ENCODE measurements around the gene NRXN2.
"Not testable (repeated sequence)": the region's sequence is repeated elsewhere in the genome, so short reads cannot be mapped to it uniquely, and the experiment has no call there.

Gene NRXN2

DNA sequence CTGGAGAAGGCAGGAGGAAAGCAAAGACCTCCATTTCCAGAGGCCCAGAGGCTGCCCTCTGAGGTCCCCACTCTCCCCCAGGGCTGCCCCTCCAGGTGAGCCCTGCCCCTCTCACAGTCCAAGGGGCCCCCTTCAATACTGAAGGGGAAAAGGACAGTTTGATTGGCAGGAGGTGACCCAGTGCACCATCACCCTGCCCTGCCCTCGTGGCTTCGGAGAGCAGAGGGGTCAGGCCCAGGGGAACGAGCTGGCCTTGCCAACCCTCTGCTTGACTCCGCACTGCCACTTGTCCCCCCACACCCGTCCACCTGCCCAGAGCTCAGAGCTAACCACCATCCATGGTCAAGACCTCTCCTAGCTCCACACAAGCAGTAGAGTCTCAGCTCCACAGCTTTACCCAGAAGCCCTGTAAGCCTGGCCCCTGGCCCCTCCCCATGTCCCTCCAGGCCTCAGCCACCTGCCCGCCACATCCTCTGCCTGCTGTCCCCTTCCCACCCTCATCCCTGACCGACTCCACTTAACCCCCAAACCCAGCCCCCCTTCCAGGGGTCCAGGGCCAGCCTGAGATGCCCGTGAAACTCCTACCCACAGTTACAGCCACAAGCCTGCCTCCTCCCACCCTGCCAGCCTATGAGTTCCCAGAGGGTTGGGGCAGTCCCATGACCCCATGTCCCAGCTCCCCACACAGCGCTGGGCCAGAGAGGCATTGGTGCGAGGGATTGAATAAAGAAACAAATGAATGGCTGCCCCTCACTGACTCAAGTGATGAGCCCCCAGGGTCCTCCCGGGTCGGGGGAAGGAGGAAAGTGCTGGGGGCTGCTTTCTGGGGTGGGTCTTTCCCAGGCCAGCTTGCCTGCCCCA lies 121.2 kb downstream of the NRXN2 start:
- DNase-seq = no peak

DNA sequence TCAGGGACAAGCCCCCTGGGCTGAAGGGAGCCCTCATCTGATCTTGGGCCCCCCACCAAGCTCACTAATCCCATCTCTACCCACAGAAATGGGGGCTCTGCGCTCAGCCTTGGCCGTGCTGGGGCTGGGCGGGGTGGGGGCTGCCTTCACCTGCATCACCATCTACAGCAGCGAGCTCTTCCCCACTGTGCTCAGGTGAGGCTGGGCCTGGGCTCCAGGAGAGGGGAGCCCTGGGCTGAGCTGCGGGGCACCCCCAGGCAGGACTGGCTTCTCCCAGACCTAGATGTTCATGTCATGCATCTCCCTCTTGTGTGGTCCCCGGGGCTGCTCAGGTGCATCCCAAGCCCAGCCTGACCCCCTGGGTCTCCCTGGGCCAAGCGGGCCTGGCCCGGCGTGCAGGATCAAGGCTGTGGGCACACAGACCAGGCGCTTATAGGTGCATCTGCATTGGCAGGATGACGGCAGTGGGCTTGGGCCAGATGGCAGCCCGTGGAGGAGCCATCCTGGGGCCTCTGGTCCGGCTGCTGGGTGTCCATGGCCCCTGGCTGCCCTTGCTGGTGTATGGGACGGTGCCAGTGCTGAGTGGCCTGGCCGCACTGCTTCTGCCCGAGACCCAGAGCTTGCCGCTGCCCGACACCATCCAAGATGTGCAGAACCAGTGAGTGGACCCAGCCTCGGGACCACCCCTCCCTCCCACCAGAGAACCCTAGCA lies 122.6 kb downstream of the NRXN2 start:
- DNase-seq = no peak

GRCh38 chr11:64599698-64600211 lies 123.2 kb downstream of the NRXN2 start:
- DNase-seq = no peak

GRCh38 chr11:64598797-64599697 lies 124.0 kb downstream of the NRXN2 start:
- DNase-seq = no peak

GRCh38 chr11:64598106-64598796 lies 124.7 kb downstream of the NRXN2 start:
- DNase-seq = no peak

GRCh38 chr11:64597671-64598101 lies 125.3 kb downstream of the NRXN2 start:
- DNase-seq = no peak

DNA sequence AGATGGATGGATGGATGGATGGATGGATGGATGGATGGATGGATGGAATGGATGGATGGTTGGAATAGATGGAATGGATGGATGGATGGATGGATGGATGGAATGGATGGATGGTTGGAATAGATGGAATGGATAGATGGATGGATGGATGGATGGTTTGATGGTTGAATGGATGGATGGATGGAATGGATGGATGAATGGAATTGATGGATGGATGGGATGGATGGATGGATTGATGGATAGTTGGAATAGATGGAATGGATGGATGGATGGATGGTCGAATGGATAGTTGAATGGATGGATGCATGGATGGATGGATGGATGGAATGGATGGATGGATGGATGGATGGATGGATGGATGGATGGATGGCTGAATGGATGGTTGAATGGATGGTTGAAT lies 127.1 kb downstream of the NRXN2 start:
- DNase-seq = not testable (repeated sequence)

DNA sequence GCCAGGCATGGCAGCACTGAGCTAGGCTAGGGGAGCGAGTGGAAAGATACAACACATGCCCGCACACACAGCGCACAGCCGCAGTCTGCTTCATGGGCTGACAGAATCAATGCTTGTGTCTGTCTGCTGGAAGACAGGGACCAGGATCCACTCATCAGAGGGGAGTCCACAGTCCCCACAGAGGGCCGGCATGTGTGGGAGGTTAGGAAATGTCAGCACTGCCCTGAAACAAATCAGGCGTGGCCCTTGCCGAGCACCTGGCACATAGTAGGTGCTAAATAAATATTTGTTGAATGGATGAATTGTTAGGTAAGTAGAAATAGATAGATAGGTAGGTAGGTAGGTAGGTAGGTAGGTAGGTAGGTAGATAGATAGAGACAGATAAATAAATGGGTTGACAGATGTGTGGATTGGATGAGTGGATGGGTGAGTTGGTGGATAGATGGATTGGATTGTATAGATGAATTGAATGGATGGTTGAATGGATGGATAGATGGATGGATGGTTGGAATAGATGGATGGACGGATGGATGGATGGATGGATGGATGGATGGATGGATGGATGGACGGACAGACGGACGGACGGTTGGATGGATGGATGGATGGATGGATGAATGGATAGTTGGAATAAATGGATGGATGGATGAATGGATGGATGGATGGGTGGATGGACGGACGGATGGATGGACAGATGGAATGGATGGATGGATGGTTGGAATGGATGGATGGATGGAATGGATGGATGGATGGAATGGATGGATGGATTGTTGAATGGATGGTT lies 128.6 kb downstream of the NRXN2 start:
- no peak for DNase-seq

DNA sequence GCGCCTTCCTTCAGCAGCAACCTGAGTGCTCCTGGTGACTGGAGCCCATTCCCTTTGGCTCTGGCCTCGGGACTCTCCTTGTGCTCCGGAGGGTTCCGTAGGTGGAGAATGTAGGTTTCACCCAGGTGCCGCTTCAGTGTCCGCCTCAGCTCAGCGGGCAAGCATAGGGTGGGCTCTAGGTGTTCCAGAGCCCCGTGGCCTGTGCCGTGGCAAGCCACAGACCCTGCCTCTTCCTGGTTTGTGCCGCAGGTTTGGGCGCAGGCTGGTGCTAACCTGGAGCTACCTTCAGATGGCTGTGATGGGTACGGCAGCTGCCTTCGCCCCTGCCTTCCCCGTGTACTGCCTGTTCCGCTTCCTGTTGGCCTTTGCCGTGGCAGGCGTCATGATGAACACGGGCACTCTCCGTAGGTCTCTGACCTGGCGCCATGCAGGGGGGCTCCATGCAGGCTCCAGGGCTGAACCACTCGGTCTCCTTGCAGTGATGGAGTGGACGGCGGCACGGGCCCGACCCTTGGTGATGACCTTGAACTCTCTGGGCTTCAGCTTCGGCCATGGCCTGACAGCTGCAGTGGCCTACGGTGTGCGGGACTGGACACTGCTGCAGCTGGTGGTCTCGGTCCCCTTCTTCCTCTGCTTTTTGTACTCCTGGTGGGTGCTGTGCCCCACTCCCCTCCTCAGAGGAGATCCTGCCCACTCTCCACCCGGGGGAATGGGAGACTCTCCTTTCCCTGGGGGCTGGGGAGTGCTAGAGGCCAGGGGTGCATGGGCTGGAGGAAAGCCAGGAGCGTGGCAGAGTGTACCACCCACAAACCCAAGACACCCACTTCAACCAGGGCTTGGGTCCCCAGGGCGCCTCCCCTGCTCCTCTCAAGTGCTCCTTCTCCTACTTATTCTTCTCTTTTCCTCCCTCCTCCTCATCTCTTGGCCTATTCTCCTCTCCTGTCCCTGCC lies 129.6 kb downstream of the NRXN2 start:
- no peak for DNase-seq

GRCh38 chr11:64592656-64593055 lies 130.3 kb downstream of the NRXN2 start:
- no peak for DNase-seq

DNA sequence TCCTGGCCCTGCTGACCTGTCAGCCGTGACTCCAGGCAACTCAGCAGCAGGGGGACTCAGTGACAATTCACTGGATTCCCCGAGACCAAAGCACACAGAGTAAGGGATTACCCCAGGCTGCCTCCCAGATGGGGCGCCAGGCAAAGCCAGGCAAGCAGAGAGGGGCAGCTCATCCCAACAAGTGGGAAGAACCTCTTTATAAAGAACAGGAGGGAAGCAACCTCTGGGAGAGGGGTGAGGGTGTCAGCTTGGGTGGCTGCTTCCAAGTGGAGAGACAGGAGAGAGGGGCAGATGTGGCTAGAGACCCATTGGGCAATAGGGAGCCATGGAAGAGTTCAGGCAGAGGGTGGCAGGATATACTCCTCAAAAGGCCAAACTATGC lies 130.8 kb downstream of the NRXN2 start:
- no peak for DNase-seq

- no peak for DNase-seq
Observed at GRCh38 chr11:64591257-64592233, 131.5 kb downstream of the NRXN2 start.

DNA sequence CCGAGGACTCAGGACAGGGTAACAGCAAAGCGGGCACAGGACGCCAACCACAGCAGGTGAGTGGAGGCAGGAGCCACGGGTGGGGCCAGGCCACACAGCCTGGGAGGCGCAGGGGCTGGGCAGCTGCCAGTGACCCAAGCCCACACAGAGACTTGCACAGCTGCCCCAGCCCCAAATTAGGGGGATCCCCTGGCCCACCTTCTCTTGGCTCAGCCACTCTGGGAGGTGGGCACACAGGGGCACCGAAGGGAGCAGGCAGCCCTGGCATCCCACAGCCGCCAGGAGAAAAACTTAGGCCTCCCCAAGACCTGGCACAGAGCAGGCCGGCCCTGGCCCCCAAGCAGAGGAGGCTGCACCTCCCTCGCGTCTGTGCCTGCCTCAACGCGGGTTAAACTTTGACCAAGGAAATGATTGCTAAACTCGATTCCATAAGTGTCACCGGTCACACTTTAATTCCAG lies 132.2 kb downstream of the NRXN2 start, which contains the start of gene SLC22A12:
Gene SLC22A12, plus strand, starts transcription at position 458 of the 459 bp plus-strand sequence. CDS start 337 bp downstream, outside the sequence.
- DNase-seq = no peak

- DNase-seq = no peak
Observed at GRCh38 chr11:64588701-64589100, 134.3 kb downstream of the NRXN2 start.

GRCh38 chr11:64586366-64586765 lies 136.6 kb downstream of the NRXN2 start:
- peak; percentile 23 for DNase-seq

- DNase-seq = no peak
Observed at GRCh38 chr11:64585150-64585549, 137.8 kb downstream of the NRXN2 start.

DNA sequence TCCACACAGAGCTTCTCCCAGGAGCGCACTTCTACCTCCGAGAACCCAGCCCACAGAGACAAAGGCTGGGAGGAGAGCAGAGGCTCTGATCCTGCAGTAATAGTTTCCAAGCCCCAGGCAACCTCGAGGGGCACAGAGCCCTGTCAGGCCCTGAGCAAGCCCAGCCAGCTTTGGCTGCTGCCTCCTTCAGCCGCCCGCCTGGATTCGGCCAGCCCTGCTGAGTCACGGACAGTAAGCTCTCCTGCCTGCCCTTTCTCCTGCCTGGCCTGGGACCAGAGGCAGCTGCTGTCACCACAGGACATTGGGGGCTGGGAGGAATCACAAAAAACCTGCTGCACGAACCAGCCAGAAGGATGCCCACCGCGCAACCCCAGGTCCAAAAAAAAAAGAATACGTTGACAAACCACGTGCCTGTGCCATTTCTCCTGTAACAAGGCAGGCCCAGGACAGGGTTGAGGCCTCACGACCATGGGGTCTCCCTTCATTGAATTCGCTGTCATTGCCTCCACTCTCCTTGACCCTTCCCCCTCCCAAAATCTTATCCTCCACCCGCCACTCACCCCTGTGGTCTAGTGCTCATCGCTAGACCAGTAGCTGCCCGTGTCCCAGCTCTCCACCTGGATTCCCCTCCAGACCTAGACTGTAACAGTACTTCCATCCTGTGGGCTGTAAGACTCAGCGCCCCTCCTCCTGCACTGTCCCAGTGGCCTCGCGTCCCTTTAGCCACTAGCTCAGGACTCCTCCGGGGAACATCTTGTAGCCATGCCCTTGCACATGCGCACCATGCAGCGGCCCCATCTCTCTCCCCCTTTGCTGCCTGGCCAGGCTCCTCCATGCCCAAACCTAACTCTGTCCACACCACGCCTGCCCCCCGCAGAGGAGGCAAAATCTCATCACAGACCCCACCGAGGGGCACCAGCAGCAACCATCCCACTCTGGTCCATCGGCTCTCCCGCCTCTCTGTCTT lies 139.4 kb downstream of the NRXN2 start:
- DNase-seq = no peak

All from inflammatory macrophage treated with lipopolysaccharide for 4 hours (primary cell).